ENCODE results near the gene ATAD2B. TPM values are rescaled to one million over a fixed set of nuclear protein-coding genes. Genes with fewer than 3 reads are reported as not detected.

The ATAD2B gene
- total and polyA plus RNA-seq, 2 of the 8 experiments (the other 6 are each of a cell fraction or from before 2014, with no cell fraction given), result 3.4 to 16.1 TPM

- Histone ChIP-seq H3K27ac (ENCODE audit: low read depth, low read length) (no peak overlapping the region), H3K4me2 (ENCODE audit: insufficient read depth in 1 of 2, low read depth in 2 of 2, low read length in 2 of 2) (no peak overlapping the region), H2BK15ac (ENCODE audit: low read length) (no peak overlapping the region), H3K56ac (replicated peaks; ENCODE audit: insufficient read length, low read depth, low read length) (no peak overlapping the region), H3K79me1 (ENCODE audit: low read depth, low read length) (no peaks in the 10 kb centered on the region), H2BK20ac (ENCODE audit: low read length) (no peak overlapping the region), H2AFZ (ENCODE audit: low read length) (no peak overlapping the region), H3K23me2 (ENCODE audit: low read depth, low read length) (no peaks in the 10 kb centered on the region), H2BK120ac (replicated peaks; ENCODE audit: low read depth, low read length) (no peak overlapping the region), H3K4ac (replicated peaks; ENCODE audit: insufficient read length, low read depth, low read length) (no peak overlapping the region), H3K14ac (ENCODE audit: insufficient read length) (no peak overlapping the region), H3K36me3 (ENCODE audit: control insufficient read depth in 2 of 4, insufficient read depth in 4 of 4, low read length in 3 of 4) (peaks cover 0 to 4% (median 0%) of the 10 kb centered on the region in 4 experiments; a peak in 3 of 8 replicates), H3K4me1 (replicated peaks in 1 of 4; ENCODE audit: control insufficient read depth in 3 of 4, insufficient read depth in 4 of 4, low read length in 3 of 4) (no peaks in the 10 kb centered on the region), H3K27me3 (replicated peaks in 1 of 4; ENCODE audit: control insufficient read depth in 3 of 4, extremely low read depth in 1 of 4, insufficient read depth in 3 of 4, low read length in 3 of 4) (no peaks in the 10 kb centered on the region), H3K18ac (ENCODE audit: extremely low read depth, low read length) (no peak overlapping the region), H2BK12ac (ENCODE audit: low read depth, low read length) (no peak overlapping the region), H4K20me1 (replicated peaks in 1 of 2; ENCODE audit: control insufficient read depth in 1 of 2, insufficient read depth in 2 of 2, low read length in 2 of 2) (no peaks in the 10 kb centered on the region), H3K79me2 (ENCODE audit: control insufficient read depth in 1 of 2, insufficient read depth in 2 of 2, low read length in 2 of 2) (no peaks in the 10 kb centered on the region), H3K9me3 (ENCODE audit: insufficient read depth in 2 of 2, low read depth in 1 of 2, low read length in 1 of 2) (peaks cover 10 to 12% of the 10 kb centered on the region in 2 experiments; a peak in 2 of 4 replicates), H4K8ac (ENCODE audit: extremely low read depth, insufficient read depth, low read length) (no peak overlapping the region), H2AK5ac (ENCODE audit: low read depth, low read length) (no peak overlapping the region), H4K5ac (ENCODE audit: insufficient read length, low read depth, low read length) (no peak overlapping the region), H3K23ac (ENCODE audit: insufficient read length) (no peak overlapping the region), H3K4me3 (ENCODE audit: extremely low read depth in 1 of 4, insufficient read depth in 2 of 4, low read depth in 3 of 4, low read length in 4 of 4) (no peak overlapping the region), H3K9ac (replicated peaks in 1 of 4; ENCODE audit: extremely low read depth in 1 of 4, low read depth in 3 of 4, low read length in 3 of 4) (no peak overlapping the region), H4K91ac (replicated peaks; ENCODE audit: insufficient read length, low read length) (no peak overlapping the region), H2BK5ac (ENCODE audit: low read depth, low read length) (no peak overlapping the region)
- ChIA-PET POLR2A (ENCODE audit: partially characterized antibody) (no interaction called here), CTCF (ENCODE audit: partially characterized antibody) (interaction anchor here (1.0 to 3.5 kb wide), 2 partner anchors 12 to 17 kb away, joined by 3 to 23 read pairs; no protein-coding TSS in a partner anchor)
- no peak for FAIRE-seq
- 90% methylated on average over 9 of the region's 9 CpGs; no CpG with 5 or more reads in 1 of the 2 experiments for WGBS, 2 experiments (ENCODE audit: extremely low coverage in 1 of 2, insufficient coverage in 1 of 2, insufficient read length in 1 of 2, insufficient replicate concordance in 2 of 2, low coverage in 1 of 2, low lambda C conversion rate in 2 of 2, missing lambda C conversion rate in 1 of 2)
- DNase-seq (ENCODE audit: low read depth in 1 of 2, low spot score in 2 of 2), result no peak
- TF ChIP-seq SP4 (IDR thresholded peaks at IDR 0.05; ENCODE audit: low read length) (no peak), CEBPB (IDR thresholded peaks at IDR 0.05; ENCODE audit: low read depth, low read length) (no peak), ZNF274 (IDR thresholded peaks at IDR 0.05; ENCODE audit: borderline replicate concordance, extremely low read depth, low read length) (no peak), TAF1 (IDR thresholded peaks at IDR 0.05; ENCODE audit: low read depth, low read length) (no peak), JUN (IDR thresholded peaks at IDR 0.05; ENCODE audit: low read depth, low read length) (no peak), KDM5A (IDR thresholded peaks at IDR 0.05; ENCODE audit: low read length) (no peak), SAP30 (IDR thresholded peaks at IDR 0.05; ENCODE audit: insufficient read depth, insufficient replicate concordance, low read length) (no peak), E2F6 (IDR thresholded peaks at IDR 0.05) (no peak), ATF3 (IDR thresholded peaks at IDR 0.05; ENCODE audit: insufficient read depth, low read depth, low read length) (no peak), SRF (IDR thresholded peaks at IDR 0.05; ENCODE audit: low read depth, low read length) (no peak), SIX5 (IDR thresholded peaks at IDR 0.05; ENCODE audit: low read depth, low read length) (no peak), ASH2L (IDR thresholded peaks at IDR 0.05; ENCODE audit: low read length) (no peak), KDM1A (IDR thresholded peaks at IDR 0.05; ENCODE audit: borderline replicate concordance, low read length) (no peak), TBP (IDR thresholded peaks at IDR 0.05; ENCODE audit: low read depth, low read length) (no peak)
These were observed 89.9 kb downstream of the ATAD2B start for GRCh38 chr2:23836971-23837565.

Measured in H1 (cell line).